ENCODE data around the gene IFT20. TPM values are rescaled to one million over a fixed set of nuclear protein-coding genes. Genes with fewer than 3 reads are reported as not detected.

IFT20 gene
- total and polyA plus RNA-seq, 10 of the 15 experiments (the other 5 are each of a cell fraction or from before 2014, with no cell fraction given) = 9.4 to 38.2 (median 19.1) TPM

DNA sequence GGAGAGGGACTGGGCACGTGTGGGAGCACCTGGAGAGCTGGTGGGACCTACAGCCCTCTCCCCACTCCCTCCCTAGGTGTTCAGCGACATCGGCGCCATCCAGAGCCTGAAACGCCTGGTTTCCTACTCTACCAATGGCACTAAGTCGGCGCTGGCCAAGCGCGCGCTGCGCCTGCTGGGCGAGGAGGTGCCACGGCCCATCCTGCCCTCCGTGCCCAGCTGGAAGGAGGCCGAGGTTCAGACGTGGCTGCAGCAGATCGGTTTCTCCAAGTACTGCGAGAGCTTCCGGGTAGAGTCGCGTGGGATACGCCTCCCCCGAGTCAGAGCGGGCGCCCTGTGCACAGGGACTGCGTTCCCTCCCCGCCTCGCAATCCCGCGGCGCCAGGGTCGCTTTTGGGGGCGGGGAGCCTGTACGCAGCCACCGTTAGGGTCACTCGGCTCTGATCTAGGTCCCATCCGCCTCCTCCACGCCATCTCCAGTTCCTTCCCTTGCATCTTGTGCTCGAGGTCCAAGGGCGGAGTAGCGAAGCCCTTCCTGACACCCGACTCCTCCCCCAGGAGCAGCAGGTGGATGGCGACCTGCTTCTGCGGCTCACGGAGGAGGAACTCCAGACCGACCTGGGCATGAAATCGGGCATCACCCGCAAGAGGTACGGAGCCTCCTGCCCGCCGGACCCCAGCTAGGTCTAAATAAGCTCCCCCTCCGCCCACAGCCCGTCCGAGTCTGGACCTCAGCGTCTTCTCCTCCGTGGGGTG is 49.2 kb upstream of the IFT20 start (continued):
- TF ChIP-seq TAF1 (IDR thresholded peaks at IDR 0.05; ENCODE audit: borderline replicate concordance, low read depth, low read length) (peak; percentile 33; the same call in 1 of the 2 replicates), PKNOX1 (IDR thresholded peaks at IDR 0.05) (no peak), CREM (IDR thresholded peaks at IDR 0.05; ENCODE audit: low read depth) (peak; percentile 76), KAT2A (conservative IDR thresholded peaks at IDR 0.05; ENCODE audit: control insufficient read depth, low read depth, low read length) (no peak), MYC (IDR thresholded peaks at IDR 0.05; ENCODE audit: insufficient read depth, insufficient read length, insufficient replicate concordance, low read length, severe bottlenecking) (peak; percentile 12), MLLT1 (IDR thresholded peaks at IDR 0.05) (peak; percentile 88), TARDBP (IDR thresholded peaks at IDR 0.05; ENCODE audit: borderline replicate concordance) (0 out of 2 replicates have a peak, but pooled peaks have one; percentile 20), SRF (IDR thresholded peaks at IDR 0.05; ENCODE audit: low read depth in 2 of 2, low read length in 2 of 2) (peak in 1 of 2 experiments; percentile 51; a peak in 1 of 4 replicates), MTA2 (IDR thresholded peaks at IDR 0.05; ENCODE audit: low read depth) (no peak), CREB1 (IDR thresholded peaks at IDR 0.05; ENCODE audit: low read depth) (peak; percentile 77), NR2C1 (IDR thresholded peaks at IDR 0.05) (0 out of 2 replicates have a peak, but pooled peaks have one; percentile 25), IKZF1 (conservative IDR thresholded peaks at IDR 0.05) (0 out of 2 replicates have a peak, but pooled peaks have one; percentile 17)
